Activated CD4-positive, CD25-positive, alpha-beta regulatory T cell treated with anti-CD3 and anti-CD28 coated beads, Interleukin-2, amount 50 U/mL, for 16 hours (primary cell): ENCODE results near the gene AHSA1.

Experiments used
- DNase-seq: peaks from one replicate; pipeline ENCODE4 v3.0.0-alpha.2; 2020; ENCODE audit warnings: low read depth, low spot score

AHSA1 gene

GRCh38 chr14:77508876-77509275 is 51.0 kb downstream of the AHSA1 start:
- DNase-seq, result no peak

DNA sequence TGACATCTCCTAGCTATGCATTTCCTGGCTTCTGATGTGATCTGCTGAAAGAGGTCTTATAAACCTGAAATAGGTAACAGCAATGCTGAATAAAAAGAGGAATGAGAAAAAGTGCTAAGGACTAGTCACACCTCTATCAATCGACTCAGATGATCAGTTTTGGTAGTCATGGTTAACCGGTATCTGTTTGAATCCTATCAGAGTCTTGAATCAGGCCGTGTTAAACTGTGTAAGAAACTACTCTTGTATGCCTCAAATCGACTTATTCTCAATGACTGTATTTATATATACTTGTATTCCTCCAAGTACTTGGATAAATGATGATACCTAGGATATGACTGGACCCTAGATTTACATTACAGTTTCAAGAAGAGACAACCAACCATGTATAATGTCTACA is 51.5 kb downstream of the AHSA1 start:
- no peak for DNase-seq

- no peak for DNase-seq
Measured at GRCh38 chr14:77511486-77512162, 53.7 kb downstream of the AHSA1 start.

GRCh38 chr14:77516126-77516525 is 58.2 kb downstream of the AHSA1 start:
- DNase-seq, result no peak
